Neural progenitor cell (in vitro differentiated cells): ENCODE results near the gene ARHGEF19. TPM values are rescaled to one million over a fixed set of nuclear protein-coding genes. Genes with fewer than 3 reads are reported as not detected.
A peak's percentile ranks its signal among the peaks of the same experiment; 100 is the strongest.

Source experiments
- DNase-seq: peaks from one replicate; pipeline ENCODE4 v3.0.0-alpha.2; 2016; ENCODE audit warnings: low spot score
- H2AFZ ChIP-seq: fragments of 200-600 bp; sonication (generic); replicated peaks from 2 replicates; pipeline ENCODE4 v1.6.1; 2016; ENCODE audit warnings: antibody characterized with exemption
- H3F3A ChIP-seq: fragments of 200-600 bp; sonication (generic); 2 replicates; pipeline ENCODE4 v1.6.1; 2016; ENCODE audit warnings: antibody characterized with exemption, low read depth
- H3K27ac ChIP-seq: fragments of 200-600 bp; sonication (generic); 2 replicates; pipeline ENCODE4 v1.5.1; 2016; ENCODE audit warnings: mild to moderate bottlenecking
- H3K27me3 ChIP-seq: fragments of 200-600 bp; sonication (generic); 2 replicates; pipeline ENCODE4 v1.6.1; 2016; ENCODE audit warnings: mild to moderate bottlenecking, moderate library complexity
- H3K36me3 ChIP-seq: fragments of 200-600 bp; sonication (generic); 2 replicates; pipeline ENCODE4 v1.5.1; 2016
- H3K4me1 ChIP-seq: fragments of 200-600 bp; sonication (generic); 2 replicates; pipeline ENCODE4 v1.6.1; 2016; ENCODE audit warnings: mixed run types
- H3K4me2 ChIP-seq: fragments of 200-600 bp; sonication (generic); 2 replicates; pipeline ENCODE4 v1.6.1; 2016
- H3K4me3 ChIP-seq: fragments of 200-600 bp; sonication (generic); 2 replicates; pipeline ENCODE4 v1.5.1; 2016
- H3K79me2 ChIP-seq: fragments of 200-600 bp; sonication (generic); 2 replicates; pipeline ENCODE4 v1.6.1; 2016; ENCODE audit warnings: low read depth
- H3K9ac ChIP-seq: fragments of 200-600 bp; sonication (generic); 2 replicates; pipeline ENCODE4 v1.6.1; 2016
- H3K9me3 ChIP-seq: fragments of 200-600 bp; sonication (generic); 2 replicates; pipeline ENCODE4 v1.5.1; 2016; ENCODE audit warnings: low read depth
- H4K20me1 ChIP-seq: fragments of 200-600 bp; sonication (generic); 2 replicates; pipeline ENCODE4 v1.6.1; 2016; ENCODE audit warnings: low read depth
- H3K27ac Mint-ChIP-seq: 3 replicates; pipeline ENCODE4 v1.8.0; 2021; ENCODE audit warnings: mixed read lengths
- H3K27me3 Mint-ChIP-seq: 2 replicates; pipeline ENCODE4 v1.8.0; 2022; ENCODE audit warnings: low read depth, mild to moderate bottlenecking, inconsistent platforms, moderate library complexity, mixed read lengths; ENCODE audit not compliant: insufficient read depth
- H3K36me3 Mint-ChIP-seq: 3 replicates; pipeline ENCODE4 v1.8.0; 2021; ENCODE audit warnings: mixed read lengths
- H3K4me1 Mint-ChIP-seq: 3 replicates; pipeline ENCODE4 v1.8.0; 2021; ENCODE audit warnings: mixed read lengths
- H3K4me3 Mint-ChIP-seq: 3 replicates; pipeline ENCODE4 v1.8.0; 2021; ENCODE audit warnings: mild to moderate bottlenecking, moderate library complexity, mixed read lengths
- H3K9me3 Mint-ChIP-seq: 3 replicates; pipeline ENCODE4 v1.8.0; 2020; ENCODE audit warnings: mixed read lengths
- EZH2 ChIP-seq: fragments of 200-600 bp; sonication (generic); IDR thresholded peaks from 2 replicates; pipeline ENCODE4 v1.6.1; 2017; ENCODE audit warnings: antibody characterized with exemption, mild to moderate bottlenecking, moderate library complexity
- EZH2phosphoT487 ChIP-seq: fragments of 200-600 bp; sonication (generic); IDR thresholded peaks from 2 replicates; pipeline ENCODE4 v1.6.1; 2017; ENCODE audit warnings: antibody characterized with exemption
- total RNA-seq: library from RNA; depleted of rRNA; stranded (reverse); fragments of >200 nt; gene quantifications from 2 replicates; pipeline ENCODE4 v1.2.3, GENCODE V29; 2015; ENCODE audit warnings: low replicate concordance
- TF ChIP-seq, protein P1 (sequence below): fragments of 200-600 bp; sonication (generic); IDR thresholded peaks from 2 replicates; pipeline ENCODE4 v1.5.1; 2017; ENCODE audit warnings: antibody characterized with exemption, mild to moderate bottlenecking

Gene ARHGEF19
- total RNA-seq, 1 donor from 2014 or later = 10.9 TPM

GRCh38 chr1:16211824-16212223 lies 628 bp downstream of the ARHGEF19 start:
- Histone ChIP-seq H3K79me2 (no peaks in the 10 kb centered on the region), H4K20me1 (no peaks in the 10 kb centered on the region), H3K4me3 (peak overlapping the region; percentile 37), H2AFZ (peak overlapping the region; percentile 82), H3K4me2 (peak overlapping the region; percentile 72), H3F3A (peaks cover 27% of the 10 kb centered on the region), H3K27ac (no peak overlapping the region), H3K4me1 (peaks cover 20% of the 10 kb centered on the region), H3K27me3 (peaks cover 20% of the 10 kb centered on the region), H3K9me3 (no peaks in the 10 kb centered on the region), H3K36me3 (no peaks in the 10 kb centered on the region), H3K9ac (peak overlapping the region; percentile 18)
- Mint-ChIP-seq H3K4me1 (peaks cover 34% of the 10 kb centered on the region), H3K36me3 (no peaks in the 10 kb centered on the region), H3K9me3 (no peaks in the 10 kb centered on the region), H3K27ac (peak overlapping the region; percentile 35), H3K4me3 (no peak overlapping the region), H3K27me3 (peaks cover 18% of the 10 kb centered on the region)
- DNase-seq = no peak
- no peak for TF ChIP-seq EZH2phosphoT487
- TF ChIP-seq EZH2 = no peak
- TF ChIP-seq, protein P1, sequence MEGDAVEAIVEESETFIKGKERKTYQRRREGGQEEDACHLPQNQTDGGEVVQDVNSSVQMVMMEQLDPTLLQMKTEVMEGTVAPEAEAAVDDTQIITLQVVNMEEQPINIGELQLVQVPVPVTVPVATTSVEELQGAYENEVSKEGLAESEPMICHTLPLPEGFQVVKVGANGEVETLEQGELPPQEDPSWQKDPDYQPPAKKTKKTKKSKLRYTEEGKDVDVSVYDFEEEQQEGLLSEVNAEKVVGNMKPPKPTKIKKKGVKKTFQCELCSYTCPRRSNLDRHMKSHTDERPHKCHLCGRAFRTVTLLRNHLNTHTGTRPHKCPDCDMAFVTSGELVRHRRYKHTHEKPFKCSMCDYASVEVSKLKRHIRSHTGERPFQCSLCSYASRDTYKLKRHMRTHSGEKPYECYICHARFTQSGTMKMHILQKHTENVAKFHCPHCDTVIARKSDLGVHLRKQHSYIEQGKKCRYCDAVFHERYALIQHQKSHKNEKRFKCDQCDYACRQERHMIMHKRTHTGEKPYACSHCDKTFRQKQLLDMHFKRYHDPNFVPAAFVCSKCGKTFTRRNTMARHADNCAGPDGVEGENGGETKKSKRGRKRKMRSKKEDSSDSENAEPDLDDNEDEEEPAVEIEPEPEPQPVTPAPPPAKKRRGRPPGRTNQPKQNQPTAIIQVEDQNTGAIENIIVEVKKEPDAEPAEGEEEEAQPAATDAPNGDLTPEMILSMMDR = no peak

GRCh38 chr1:16210581-16210980 lies 1.9 kb downstream of the ARHGEF19 start:
- H3K4me3 Mint-ChIP-seq = no peak overlapping the region
- peaks cover 33% of the 10 kb centered on the region for H3K4me1 Mint-ChIP-seq
- no peak overlapping the region for H3K4me3 ChIP-seq

DNA sequence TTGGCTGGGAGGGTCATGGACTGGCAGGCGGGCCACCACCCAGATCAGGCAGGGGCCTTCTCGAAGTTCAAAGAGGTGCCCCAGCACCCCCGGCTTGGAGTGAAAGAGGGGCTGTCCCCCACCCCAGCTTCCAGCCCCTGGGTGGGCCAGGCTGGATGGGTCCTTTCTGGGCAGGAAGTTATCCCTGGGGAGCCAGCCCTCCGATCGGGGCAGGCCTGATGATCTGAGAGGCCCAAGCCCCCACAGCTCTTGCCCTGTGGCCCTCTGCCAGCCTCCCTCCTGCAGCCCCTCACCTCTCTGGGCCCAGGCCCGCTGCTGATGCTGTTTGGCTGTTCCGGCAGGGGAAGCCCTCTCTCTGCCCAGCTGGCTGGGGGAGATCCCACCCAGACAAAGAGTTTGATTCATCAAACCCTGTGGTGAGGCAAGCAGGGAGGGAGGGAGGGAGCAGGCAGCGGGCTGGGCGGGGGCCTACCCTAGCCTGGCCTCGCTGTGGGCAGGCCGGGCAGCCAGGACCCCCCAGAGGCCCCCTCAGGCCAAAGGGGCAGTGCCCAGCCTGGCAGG lies 2.5 kb downstream of the ARHGEF19 start:
- no peaks in the 10 kb centered on the region for H3K9me3 Mint-ChIP-seq
- no peaks in the 10 kb centered on the region for H3K9me3 ChIP-seq
- no peak overlapping the region for H2AFZ ChIP-seq
- H3K27me3 Mint-ChIP-seq = peaks cover 15% of the 10 kb centered on the region
- peaks cover 15% of the 10 kb centered on the region for H3K4me1 ChIP-seq
- no peaks in the 10 kb centered on the region for H3K36me3 ChIP-seq
- H4K20me1 ChIP-seq = no peaks in the 10 kb centered on the region
- H3K4me3 Mint-ChIP-seq = no peak overlapping the region
- no peak overlapping the region for H3K27ac ChIP-seq
- H3K4me2 ChIP-seq = peak overlapping the region; percentile 56
- H3K4me3 ChIP-seq = no peak overlapping the region
- peaks cover 28% of the 10 kb centered on the region for H3F3A ChIP-seq
- no peak overlapping the region for H3K27ac Mint-ChIP-seq
- no peaks in the 10 kb centered on the region for H3K79me2 ChIP-seq
- TF ChIP-seq, protein P1 = no peak
- TF ChIP-seq EZH2 = no peak
- TF ChIP-seq EZH2phosphoT487 = no peak
- peaks cover 13% of the 10 kb centered on the region for H3K27me3 ChIP-seq
- H3K36me3 Mint-ChIP-seq = no peaks in the 10 kb centered on the region
- peak; percentile 27 for DNase-seq
- peaks cover 33% of the 10 kb centered on the region for H3K4me1 Mint-ChIP-seq
- peak overlapping the region; percentile 38 for H3K9ac ChIP-seq

More at GRCh38 chr1:16210581-16210980, 1.9 kb downstream of the ARHGEF19 start:
- Histone ChIP-seq H3K36me3 (no peaks in the 10 kb centered on the region), H4K20me1 (no peaks in the 10 kb centered on the region), H3K27ac (no peak overlapping the region), H3K79me2 (no peaks in the 10 kb centered on the region), H3K9ac (no peak overlapping the region), H3K4me1 (peaks cover 15% of the 10 kb centered on the region), H2AFZ (no peak overlapping the region), H3K4me2 (peak overlapping the region; percentile 56), H3K27me3 (peaks cover 13% of the 10 kb centered on the region), H3K9me3 (no peaks in the 10 kb centered on the region), H3F3A (peaks cover 26% of the 10 kb centered on the region)
- DNase-seq = no peak
- peaks cover 16% of the 10 kb centered on the region for H3K27me3 Mint-ChIP-seq
- TF ChIP-seq, protein P1 = no peak
- TF ChIP-seq EZH2phosphoT487 (no peak), EZH2 (no peak)
- no peaks in the 10 kb centered on the region for H3K36me3 Mint-ChIP-seq
- H3K27ac Mint-ChIP-seq = no peak overlapping the region
- no peaks in the 10 kb centered on the region for H3K9me3 Mint-ChIP-seq
